ENCODE measurements around the gene CBX2. TPM values are rescaled to one million over a fixed set of nuclear protein-coding genes. Genes with fewer than 3 reads are reported as not detected.

Gene CBX2
- total and polyA plus RNA-seq, 2 of the 4 experiments (the other 2 are of a cell fraction), result 2.0 to 3.2 TPM

DNA sequence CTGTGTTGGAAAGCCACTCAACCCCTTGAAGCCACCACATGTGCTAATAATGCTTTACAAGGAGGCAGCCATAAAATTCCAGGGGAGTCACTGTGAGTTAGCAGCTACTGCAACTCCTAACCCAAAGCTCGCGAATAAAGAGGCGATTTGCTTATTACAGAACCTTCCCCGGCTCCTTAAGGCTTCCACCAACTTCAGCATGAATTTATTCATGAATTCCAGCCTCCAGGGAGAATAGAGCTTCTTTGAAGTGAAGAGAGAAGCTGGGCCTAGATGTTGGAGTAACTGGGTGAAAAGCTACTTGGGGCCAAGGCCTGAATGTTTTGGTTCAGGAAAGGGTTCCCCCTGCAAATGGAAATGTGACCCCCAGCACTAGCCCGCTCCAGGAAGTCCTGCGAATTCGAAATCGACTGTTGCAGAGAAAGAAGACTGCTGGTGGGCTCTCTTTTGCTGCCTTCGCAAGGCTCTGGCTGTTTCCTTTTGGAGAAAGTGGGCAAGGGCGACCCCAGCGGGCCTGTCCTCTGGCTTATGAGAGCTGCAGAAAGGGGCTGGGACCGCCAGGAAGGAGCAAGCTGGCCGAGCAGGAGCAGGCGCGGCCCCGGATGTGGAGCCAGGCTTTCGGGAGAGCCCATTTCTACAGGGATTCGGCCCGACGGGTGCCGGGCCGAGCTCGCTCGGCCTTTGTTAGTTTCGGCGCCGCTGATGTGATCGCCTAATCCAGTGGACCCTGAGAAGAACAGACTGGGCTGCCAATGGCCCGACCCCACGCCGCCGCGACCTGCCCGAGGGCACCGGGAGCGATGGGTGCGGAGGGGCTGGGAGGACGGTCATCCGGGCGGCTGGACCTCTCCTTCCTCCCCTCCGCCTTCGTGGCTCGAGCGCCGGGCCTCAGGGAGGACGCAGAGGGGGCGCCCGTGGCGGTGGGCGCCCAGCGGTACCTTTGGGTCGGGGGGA, 11.3 kb downstream of the CBX2 start (continued):
- TF ChIP-seq CHD1 (IDR thresholded peaks at IDR 0.05; ENCODE audit: low read depth, low read length) (no peak), CEBPB (IDR thresholded peaks at IDR 0.05; ENCODE audit: low read depth, low read length) (no peak), FOS (IDR thresholded peaks at IDR 0.05; ENCODE audit: low read depth, low read length) (no peak)
